Activated naive CD4-positive, alpha-beta T cell treated with anti-CD3 and anti-CD28 coated beads, Interleukin-2, amount 50 U/mL, for 24 hours (primary cell): ENCODE measurements around the gene SLC4A7.
"Not testable (repeated sequence)": the region's sequence is repeated elsewhere in the genome, so short reads cannot be mapped to it uniquely, and the experiment has no call there.

Source experiments
- H3K27ac Mint-ChIP-seq: one replicate; pipeline ENCODE4 v1.8.0; 2021; ENCODE audit warnings: mild to moderate bottlenecking, mixed read lengths
- H3K27me3 Mint-ChIP-seq: one replicate; pipeline ENCODE4 v1.8.0; 2021; ENCODE audit warnings: mixed read lengths
- H3K36me3 Mint-ChIP-seq: one replicate; pipeline ENCODE4 v1.8.0; 2021; ENCODE audit warnings: mixed read lengths
- H3K4me1 Mint-ChIP-seq: one replicate; pipeline ENCODE4 v1.8.0; 2021; ENCODE audit warnings: mixed read lengths
- H3K4me3 Mint-ChIP-seq: one replicate; pipeline ENCODE4 v1.8.0; 2021; ENCODE audit warnings: mild to moderate bottlenecking, mixed read lengths
- H3K9me3 Mint-ChIP-seq: one replicate; pipeline ENCODE4 v1.8.0; 2021; ENCODE audit warnings: mixed read lengths

SLC4A7 gene

GRCh38 chr3:27340534-27340933, 143.7 kb downstream of the SLC4A7 start:
- Mint-ChIP-seq H3K4me3 (no peak overlapping the region), H3K27ac (no peak overlapping the region), H3K9me3 (no peaks in the 10 kb centered on the region), H3K36me3 (peaks cover 1% of the 10 kb centered on the region), H3K27me3 (no peaks in the 10 kb centered on the region), H3K4me1 (no peaks in the 10 kb centered on the region)

DNA sequence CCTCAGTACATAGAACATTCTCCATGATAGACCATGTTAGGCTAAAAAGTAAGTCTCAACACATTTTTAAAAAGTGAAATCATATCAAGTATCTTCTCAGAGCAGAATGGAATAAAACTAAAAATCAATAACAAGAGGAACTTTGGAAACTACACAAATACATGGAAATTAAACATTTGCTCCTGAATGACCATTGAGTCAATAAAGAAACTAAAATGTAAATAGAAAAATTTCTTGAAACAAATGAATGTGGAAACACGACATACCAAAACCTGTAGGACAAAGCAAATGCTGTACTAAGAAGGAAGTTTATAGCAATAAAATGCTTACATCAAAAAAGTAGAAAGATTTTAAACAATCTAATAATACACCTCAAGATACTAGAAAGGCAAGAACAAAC, 148.6 kb downstream of the SLC4A7 start:
- Mint-ChIP-seq H3K4me1 (no peaks in the 10 kb centered on the region), H3K27ac (no peak overlapping the region), H3K27me3 (peaks cover 6% of the 10 kb centered on the region), H3K9me3 (no peaks in the 10 kb centered on the region), H3K36me3 (peaks cover 3% of the 10 kb centered on the region), H3K4me3 (no peak overlapping the region)

DNA sequence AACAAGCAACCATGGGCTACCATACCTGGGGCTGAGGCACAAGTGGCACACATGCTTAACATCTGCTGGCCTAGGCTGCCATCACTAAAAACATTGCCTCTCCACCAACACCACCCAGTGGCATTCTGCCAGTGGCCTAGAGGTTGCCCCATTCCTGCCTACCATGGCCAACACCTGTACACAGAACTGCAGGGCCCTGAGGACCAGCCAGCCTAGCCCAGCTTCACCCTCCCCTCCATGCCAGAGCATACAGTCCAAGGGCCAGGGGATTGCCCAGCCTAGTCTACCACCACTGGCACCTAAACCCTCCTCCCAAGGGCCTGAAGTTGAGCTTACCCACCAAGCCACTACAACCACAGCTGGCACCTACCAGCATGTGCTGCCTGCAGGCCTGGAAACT, 150.3 kb downstream of the SLC4A7 start:
- H3K27me3 Mint-ChIP-seq: peaks cover 6% of the 10 kb centered on the region
- H3K4me3 Mint-ChIP-seq: no peak overlapping the region
- no peak overlapping the region for H3K27ac Mint-ChIP-seq
- H3K4me1 Mint-ChIP-seq: no peaks in the 10 kb centered on the region
- H3K36me3 Mint-ChIP-seq: peaks cover 3% of the 10 kb centered on the region
- no peaks in the 10 kb centered on the region for H3K9me3 Mint-ChIP-seq

DNA sequence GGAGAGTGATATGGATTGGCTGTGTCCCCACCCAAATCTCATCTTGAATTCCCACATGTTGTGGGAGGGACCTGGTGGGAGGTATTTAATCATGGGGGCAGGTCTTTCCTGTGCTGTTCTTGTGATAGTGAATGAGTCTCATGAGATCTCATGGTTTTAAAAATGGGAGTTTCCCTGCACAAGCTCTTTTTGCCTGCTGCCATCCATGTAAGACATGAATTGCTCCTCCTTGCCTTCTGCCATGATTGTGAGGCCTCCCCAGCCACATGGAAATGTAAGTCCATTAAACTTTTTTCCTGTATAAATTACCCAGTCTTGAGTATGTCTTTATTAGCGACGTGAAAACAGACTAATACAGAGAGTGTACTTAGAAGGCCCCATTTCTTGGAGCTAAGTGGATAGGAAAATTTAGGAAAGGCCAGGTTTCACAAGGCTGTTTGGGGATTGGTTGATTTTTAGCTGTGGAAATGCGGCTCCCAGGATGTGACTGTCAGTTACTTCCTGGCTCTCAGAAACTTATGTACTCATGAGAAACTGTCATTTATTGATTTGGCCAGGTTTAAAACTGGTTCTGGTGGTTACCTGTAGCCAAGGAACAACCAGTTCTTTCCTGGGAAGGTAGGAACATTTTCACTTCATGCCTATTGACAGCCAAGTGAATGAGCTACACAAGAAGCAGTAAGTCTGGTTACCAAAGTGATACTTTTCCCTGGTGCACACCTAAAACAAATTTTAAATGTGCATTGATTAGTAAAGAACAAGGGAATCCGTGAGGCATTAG, 155.0 kb downstream of the SLC4A7 start:
- H3K27ac Mint-ChIP-seq, H3K4me1 Mint-ChIP-seq, H3K9me3 Mint-ChIP-seq, H3K36me3 Mint-ChIP-seq, H3K27me3 Mint-ChIP-seq, H3K4me3 Mint-ChIP-seq: not testable (repeated sequence)

DNA sequence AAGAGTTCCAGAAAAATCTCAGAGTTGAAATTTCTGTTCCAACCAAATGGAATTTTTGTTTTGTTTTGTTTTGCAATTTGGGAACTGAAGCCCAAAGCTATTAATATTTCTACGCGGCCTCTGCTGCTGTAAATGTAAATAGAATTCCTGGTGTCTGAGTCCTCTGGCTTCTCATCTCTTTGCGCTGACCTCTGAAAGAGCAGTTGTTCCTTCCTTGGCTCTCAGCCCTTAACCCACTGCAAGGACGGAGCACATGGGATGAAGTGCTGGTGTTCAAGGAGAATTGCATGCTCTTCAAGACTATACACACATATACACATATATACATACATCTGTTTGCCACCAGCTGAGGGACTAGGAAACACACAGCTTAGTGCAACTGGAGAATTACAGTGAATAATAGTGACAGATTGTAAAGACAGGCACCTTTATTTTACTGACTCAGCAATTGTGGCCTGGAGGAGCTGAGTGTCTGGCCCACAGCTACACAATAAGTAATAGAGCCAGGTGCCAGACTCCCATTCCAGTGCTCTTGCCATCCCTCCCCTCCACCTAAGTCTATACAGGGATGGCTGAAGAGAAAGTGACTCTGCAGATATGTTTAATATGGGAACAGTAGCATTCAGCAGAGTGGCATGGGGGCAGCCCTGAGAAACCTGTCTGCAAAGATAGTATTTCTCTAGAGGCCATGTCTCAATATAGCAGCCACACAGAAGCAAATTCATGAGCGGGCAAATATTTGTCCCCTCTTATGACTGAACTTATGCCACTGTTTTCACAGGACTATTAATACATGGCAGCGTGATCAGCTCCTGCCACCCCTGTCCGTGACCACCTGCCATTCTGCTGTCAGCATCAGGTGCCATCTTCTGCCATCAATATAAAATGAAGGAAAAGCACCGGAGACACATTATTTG, 157.3 kb downstream of the SLC4A7 start:
- H3K36me3 Mint-ChIP-seq: no peaks in the 10 kb centered on the region
- no peak overlapping the region for H3K4me3 Mint-ChIP-seq
- no peak overlapping the region for H3K27ac Mint-ChIP-seq
- peaks cover 7% of the 10 kb centered on the region for H3K9me3 Mint-ChIP-seq
- no peaks in the 10 kb centered on the region for H3K4me1 Mint-ChIP-seq
- no peaks in the 10 kb centered on the region for H3K27me3 Mint-ChIP-seq

DNA sequence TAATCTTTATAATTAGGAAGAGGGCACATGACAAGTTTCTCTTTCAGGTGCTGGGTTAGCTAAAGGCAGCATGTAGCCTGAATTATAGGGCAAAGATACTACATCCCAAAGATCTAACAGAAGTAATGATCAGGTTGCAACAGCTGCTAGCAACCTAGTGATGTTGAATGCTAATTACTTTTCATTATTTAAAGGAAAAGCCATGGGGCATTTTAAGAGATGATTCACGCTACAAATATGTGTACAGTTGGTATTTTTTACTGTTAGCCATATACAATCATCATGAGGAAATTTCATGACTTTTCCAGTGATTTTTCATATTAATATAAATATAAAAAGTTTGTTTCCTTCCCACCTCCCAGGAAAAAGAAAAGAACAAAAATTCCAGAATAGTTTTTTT, 158.0 kb downstream of the SLC4A7 start:
- Mint-ChIP-seq H3K27me3 (no peaks in the 10 kb centered on the region), H3K4me3 (no peak overlapping the region), H3K9me3 (peaks cover 7% of the 10 kb centered on the region), H3K4me1 (no peaks in the 10 kb centered on the region), H3K27ac (no peak overlapping the region), H3K36me3 (no peaks in the 10 kb centered on the region)

DNA sequence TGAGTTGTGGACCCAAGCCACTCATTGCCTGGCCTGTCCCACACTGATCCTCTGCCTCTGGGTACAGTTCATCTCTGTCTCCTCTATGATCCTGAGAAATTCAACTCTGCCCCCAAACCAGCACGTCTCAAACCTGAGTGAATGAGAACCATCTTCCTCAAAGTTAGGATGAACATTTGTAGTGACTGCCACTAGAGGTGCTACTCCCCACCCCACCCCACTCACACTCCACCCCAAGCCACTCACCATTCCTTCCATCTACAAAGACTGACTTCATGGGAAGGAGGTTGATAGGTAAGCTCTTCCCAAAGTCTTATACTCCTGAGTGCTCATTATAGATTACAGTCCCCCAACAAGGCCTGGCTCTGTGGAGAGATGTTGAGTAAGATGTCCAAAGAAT, 158.8 kb downstream of the SLC4A7 start:
- Mint-ChIP-seq H3K27ac (no peak overlapping the region), H3K4me3 (no peak overlapping the region), H3K4me1 (no peaks in the 10 kb centered on the region), H3K36me3 (no peaks in the 10 kb centered on the region), H3K9me3 (peaks cover 7% of the 10 kb centered on the region), H3K27me3 (no peaks in the 10 kb centered on the region)

- H3K4me3 Mint-ChIP-seq: no peak overlapping the region
- peaks cover 7% of the 10 kb centered on the region for H3K9me3 Mint-ChIP-seq
- H3K27ac Mint-ChIP-seq: no peak overlapping the region
- no peaks in the 10 kb centered on the region for H3K27me3 Mint-ChIP-seq
- H3K4me1 Mint-ChIP-seq: no peaks in the 10 kb centered on the region
- no peaks in the 10 kb centered on the region for H3K36me3 Mint-ChIP-seq
Measured at GRCh38 chr3:27324686-27325085, 159.5 kb downstream of the SLC4A7 start.

- Mint-ChIP-seq H3K36me3 (no peaks in the 10 kb centered on the region), H3K27ac (no peak overlapping the region), H3K4me1 (no peaks in the 10 kb centered on the region), H3K4me3 (no peak overlapping the region), H3K9me3 (peaks cover under 1% of the 10 kb centered on the region), H3K27me3 (no peaks in the 10 kb centered on the region)
Measured at GRCh38 chr3:27323087-27323570, 161.1 kb downstream of the SLC4A7 start.
